WTC11 (cell line): ENCODE data around the gene BCL2L11. TPM values are rescaled to one million over a fixed set of nuclear protein-coding genes. Genes with fewer than 3 reads are reported as not detected.

ENCODE experiments used
- ATAC-seq: fragments of 200-7000 bp; cut with Tn5 transposase; 2 replicates; pipeline ENCODE4 v1.10.0; 2021; ENCODE audit warnings: mild to moderate bottlenecking, moderate library complexity
- CTCF ChIA-PET: fragments of 300-600 bp; sonication (Branson Sonifier 250); formaldehyde crosslinking; loops from one replicate; lab custom pipeline; 2021; ENCODE audit warnings: antibody characterized with exemption; lab: Charles Lee
- POLR2A ChIA-PET: fragments of 350-600 bp; sonication (Branson Sonifier 250); formaldehyde crosslinking; loops from one replicate; lab custom pipeline; 2021; ENCODE audit warnings: antibody characterized with exemption; lab: Charles Lee
- DNase-seq: peaks from one replicate; pipeline ENCODE4 v3.0.0; 2021; ENCODE audit warnings: low spot score
- H3K27ac Mint-ChIP-seq: 2 replicates; pipeline ENCODE4 v1.8.0; 2021; ENCODE audit warnings: mixed read lengths
- H3K27me3 Mint-ChIP-seq: 2 replicates; pipeline ENCODE4 v1.8.0; 2021; ENCODE audit warnings: low read depth, mild to moderate bottlenecking, moderate library complexity, mixed read lengths
- H3K36me3 Mint-ChIP-seq: 2 replicates; pipeline ENCODE4 v1.8.0; 2021; ENCODE audit warnings: mixed read lengths
- H3K4me1 Mint-ChIP-seq: 2 replicates; pipeline ENCODE4 v1.8.0; 2022; ENCODE audit warnings: mixed read lengths
- H3K4me3 Mint-ChIP-seq: 2 replicates; pipeline ENCODE4 v1.8.0; 2021; ENCODE audit warnings: mild to moderate bottlenecking, moderate library complexity, mixed read lengths
- H3K9me3 Mint-ChIP-seq: 2 replicates; pipeline ENCODE4 v1.8.0; 2021; ENCODE audit warnings: mixed read lengths
- ATF2 ChIP-seq: sonication (generic); formaldehyde crosslinking; IDR thresholded peaks from 2 replicates; pipeline ENCODE4 v1.8.1; 2022; ENCODE audit warnings: low read depth, missing genetic modification reagents, borderline replicate concordance
- CREM ChIP-seq: sonication (generic); formaldehyde crosslinking; IDR thresholded peaks from 2 replicates; pipeline ENCODE4 v1.8.1; 2022; ENCODE audit warnings: mild to moderate bottlenecking, missing genetic modification reagents, moderate library complexity
- FOXP1 ChIP-seq: sonication (generic); formaldehyde crosslinking; IDR thresholded peaks from 2 replicates; pipeline ENCODE4 v1.8.0; 2022; ENCODE audit warnings: missing genetic modification reagents, mild to moderate bottlenecking, moderate library complexity, borderline replicate concordance
- FOXP4 ChIP-seq: sonication (generic); formaldehyde crosslinking; IDR thresholded peaks from 2 replicates; pipeline ENCODE4 v1.8.0; 2022; ENCODE audit warnings: mild to moderate bottlenecking, missing genetic modification reagents
- GRHL2 ChIP-seq: fragments of 250-450 bp; sonication (Bioruptor Pico); IDR thresholded peaks from 2 replicates; pipeline ENCODE4 v1.8.0; 2022; ENCODE audit warnings: mild to moderate bottlenecking, moderate library complexity; ENCODE audit not compliant: insufficient replicate concordance, severe bottlenecking
- NFYB ChIP-seq: sonication (generic); formaldehyde crosslinking; conservative IDR thresholded peaks from 2 replicates; pipeline ENCODE4 v1.8.0; 2022; ENCODE audit warnings: low read depth, missing genetic modification reagents
- NR2C2 ChIP-seq: sonication (generic); formaldehyde crosslinking; IDR thresholded peaks from 2 replicates; pipeline ENCODE4 v1.8.0; 2022; ENCODE audit warnings: mild to moderate bottlenecking, missing genetic modification reagents
- NR3C1 ChIP-seq: sonication (generic); formaldehyde crosslinking; conservative IDR thresholded peaks from 2 replicates; pipeline ENCODE4 v1.8.1; 2023; ENCODE audit warnings: low read depth, mild to moderate bottlenecking, missing genetic modification reagents
- RORB ChIP-seq: fragments of 250-450 bp; sonication (Bioruptor Pico); IDR thresholded peaks from 2 replicates; pipeline ENCODE4 v1.9.0; 2021; ENCODE audit warnings: mild to moderate bottlenecking
- SOX15 ChIP-seq: fragments of 250-450 bp; sonication (Bioruptor Pico); IDR thresholded peaks from 2 replicates; pipeline ENCODE4 v1.9.0; 2021; ENCODE audit warnings: mild to moderate bottlenecking
- TP53 ChIP-seq: sonication (generic); formaldehyde crosslinking; IDR thresholded peaks from 2 replicates; pipeline ENCODE4 v1.8.1; 2023; ENCODE audit warnings: mild to moderate bottlenecking, missing genetic modification reagents
- ZMAT4 ChIP-seq: fragments of 250-450 bp; sonication (Bioruptor Pico); IDR thresholded peaks from 2 replicates; pipeline ENCODE4 v1.9.0; 2021; ENCODE audit warnings: mild to moderate bottlenecking
- ZNF121 ChIP-seq: sonication (generic); formaldehyde crosslinking; IDR thresholded peaks from 2 replicates; pipeline ENCODE4 v1.8.0; 2023; ENCODE audit warnings: missing genetic modification reagents
- ZNF423 ChIP-seq: fragments of 250-450 bp; sonication (Bioruptor Pico); IDR thresholded peaks from 2 replicates; pipeline ENCODE4 v2.1.2; 2022; ENCODE audit warnings: mild to moderate bottlenecking, moderate library complexity
- ZNF512 ChIP-seq: sonication (generic); formaldehyde crosslinking; IDR thresholded peaks from 2 replicates; pipeline ENCODE4 v1.8.1; 2022; ENCODE audit warnings: missing genetic modification reagents, borderline replicate concordance
- total RNA-seq: library from RNA; stranded (reverse); gene quantifications from 3 replicates; pipeline ENCODE4 v1.2.3, GENCODE V29; 2021
- TF ChIP-seq, protein P1 (sequence below): sonication (generic); formaldehyde crosslinking; IDR thresholded peaks from 2 replicates; pipeline ENCODE4 v1.8.1; 2022; ENCODE audit warnings: mild to moderate bottlenecking, moderate library complexity, missing genetic modification reagents
- TF ChIP-seq, protein P2 (sequence below): fragments of 250-450 bp; sonication (Bioruptor Pico); IDR thresholded peaks from 2 replicates; pipeline ENCODE4 v1.8.0; 2021; ENCODE audit warnings: mild to moderate bottlenecking
- TF ChIP-seq, protein P3 (sequence below): sonication (generic); formaldehyde crosslinking; IDR thresholded peaks from 2 replicates; pipeline ENCODE4 v1.8.1; 2023; ENCODE audit warnings: mild to moderate bottlenecking, missing genetic modification reagents
- TF ChIP-seq, protein P4 (sequence below): sonication (generic); formaldehyde crosslinking; conservative IDR thresholded peaks from 2 replicates; pipeline ENCODE4 v1.8.1; 2022; ENCODE audit warnings: mild to moderate bottlenecking, missing genetic modification reagents
- TF ChIP-seq, protein P5 (sequence below): sonication (generic); formaldehyde crosslinking; IDR thresholded peaks from 2 replicates; pipeline ENCODE4 v1.8.1; 2023; ENCODE audit warnings: mild to moderate bottlenecking, moderate library complexity, missing genetic modification reagents

BCL2L11 gene
- total RNA-seq, 1 experiment from 2014 or later = 19.3 TPM

GRCh38 chr2:111159641-111160040, 38.9 kb downstream of the BCL2L11 start:
- CTCF ChIA-PET = no interaction called here
- no peak overlapping the region for H3K4me3 Mint-ChIP-seq
- H3K27me3 Mint-ChIP-seq = no peaks in the 10 kb centered on the region
- POLR2A ChIA-PET = no interaction called here
- no peaks in the 10 kb centered on the region for H3K9me3 Mint-ChIP-seq
- TF ChIP-seq ZNF423 (CRISPR knock-in tag) (no peak), RORB (CRISPR knock-in tag) (no peak), FOXP4 (no peak)
- TF ChIP-seq, all 79 proteins: peak for 0
- ATAC-seq = no peak
- no peak for DNase-seq
- Mint-ChIP-seq H3K27ac (no peak overlapping the region), H3K4me1 (peaks cover 39% of the 10 kb centered on the region), H3K36me3 (peaks cover 25% of the 10 kb centered on the region; the same call in 1 of the 2 replicates)

DNA sequence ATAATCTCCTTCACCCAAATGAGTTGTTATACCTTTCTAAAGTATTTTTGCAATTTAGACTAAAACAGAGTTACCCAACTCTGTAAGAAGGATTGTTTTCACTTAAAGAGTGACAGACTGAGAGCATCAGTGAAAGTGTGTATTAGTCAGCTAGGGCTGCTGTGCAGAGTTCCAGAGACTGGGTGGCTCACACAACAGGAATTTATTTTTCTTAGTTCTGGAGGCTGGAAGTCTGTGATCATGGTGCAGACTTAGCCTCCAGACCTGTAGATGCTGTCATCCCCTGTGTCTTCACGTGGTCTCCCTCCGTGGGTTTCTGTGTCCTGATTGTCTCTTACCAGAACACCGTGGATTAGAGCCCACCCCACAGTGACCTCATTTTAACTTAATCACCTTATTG, 40.0 kb downstream of the BCL2L11 start:
- H3K4me3 Mint-ChIP-seq = no peak overlapping the region
- ChIA-PET CTCF (no interaction called here), POLR2A (no interaction called here)
- H3K27ac Mint-ChIP-seq = no peak overlapping the region
- peaks cover 26% of the 10 kb centered on the region for H3K36me3 Mint-ChIP-seq
- no peak for ATAC-seq
- no peaks in the 10 kb centered on the region for H3K27me3 Mint-ChIP-seq
- no peak for DNase-seq
- peaks cover 44% of the 10 kb centered on the region for H3K4me1 Mint-ChIP-seq
- TF ChIP-seq NFYB (CRISPR knock-in tag) (no peak), ATF2 (CRISPR knock-in tag) (no peak), ZNF121 (CRISPR knock-in tag) (no peak), TP53 (CRISPR knock-in tag) (no peak), ZMAT4 (no peak), NR2C2 (CRISPR knock-in tag) (no peak), NR3C1 (CRISPR knock-in tag) (no peak), GRHL2 (CRISPR knock-in tag) (no peak), SOX15 (CRISPR knock-in tag) (no peak)
- TF ChIP-seq, protein P1, sequence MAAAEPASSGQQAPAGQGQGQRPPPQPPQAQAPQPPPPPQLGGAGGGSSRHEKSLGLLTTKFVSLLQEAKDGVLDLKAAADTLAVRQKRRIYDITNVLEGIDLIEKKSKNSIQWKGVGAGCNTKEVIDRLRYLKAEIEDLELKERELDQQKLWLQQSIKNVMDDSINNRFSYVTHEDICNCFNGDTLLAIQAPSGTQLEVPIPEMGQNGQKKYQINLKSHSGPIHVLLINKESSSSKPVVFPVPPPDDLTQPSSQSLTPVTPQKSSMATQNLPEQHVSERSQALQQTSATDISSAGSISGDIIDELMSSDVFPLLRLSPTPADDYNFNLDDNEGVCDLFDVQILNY (CRISPR knock-in tag) = no peak
- TF ChIP-seq, protein P2, sequence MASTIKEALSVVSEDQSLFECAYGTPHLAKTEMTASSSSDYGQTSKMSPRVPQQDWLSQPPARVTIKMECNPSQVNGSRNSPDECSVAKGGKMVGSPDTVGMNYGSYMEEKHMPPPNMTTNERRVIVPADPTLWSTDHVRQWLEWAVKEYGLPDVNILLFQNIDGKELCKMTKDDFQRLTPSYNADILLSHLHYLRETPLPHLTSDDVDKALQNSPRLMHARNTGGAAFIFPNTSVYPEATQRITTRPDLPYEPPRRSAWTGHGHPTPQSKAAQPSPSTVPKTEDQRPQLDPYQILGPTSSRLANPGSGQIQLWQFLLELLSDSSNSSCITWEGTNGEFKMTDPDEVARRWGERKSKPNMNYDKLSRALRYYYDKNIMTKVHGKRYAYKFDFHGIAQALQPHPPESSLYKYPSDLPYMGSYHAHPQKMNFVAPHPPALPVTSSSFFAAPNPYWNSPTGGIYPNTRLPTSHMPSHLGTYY (CRISPR knock-in tag) = no peak
- TF ChIP-seq, protein P3, sequence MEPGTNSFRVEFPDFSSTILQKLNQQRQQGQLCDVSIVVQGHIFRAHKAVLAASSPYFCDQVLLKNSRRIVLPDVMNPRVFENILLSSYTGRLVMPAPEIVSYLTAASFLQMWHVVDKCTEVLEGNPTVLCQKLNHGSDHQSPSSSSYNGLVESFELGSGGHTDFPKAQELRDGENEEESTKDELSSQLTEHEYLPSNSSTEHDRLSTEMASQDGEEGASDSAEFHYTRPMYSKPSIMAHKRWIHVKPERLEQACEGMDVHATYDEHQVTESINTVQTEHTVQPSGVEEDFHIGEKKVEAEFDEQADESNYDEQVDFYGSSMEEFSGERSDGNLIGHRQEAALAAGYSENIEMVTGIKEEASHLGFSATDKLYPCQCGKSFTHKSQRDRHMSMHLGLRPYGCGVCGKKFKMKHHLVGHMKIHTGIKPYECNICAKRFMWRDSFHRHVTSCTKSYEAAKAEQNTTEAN = no peak
- no peaks in the 10 kb centered on the region for H3K9me3 Mint-ChIP-seq

DNA sequence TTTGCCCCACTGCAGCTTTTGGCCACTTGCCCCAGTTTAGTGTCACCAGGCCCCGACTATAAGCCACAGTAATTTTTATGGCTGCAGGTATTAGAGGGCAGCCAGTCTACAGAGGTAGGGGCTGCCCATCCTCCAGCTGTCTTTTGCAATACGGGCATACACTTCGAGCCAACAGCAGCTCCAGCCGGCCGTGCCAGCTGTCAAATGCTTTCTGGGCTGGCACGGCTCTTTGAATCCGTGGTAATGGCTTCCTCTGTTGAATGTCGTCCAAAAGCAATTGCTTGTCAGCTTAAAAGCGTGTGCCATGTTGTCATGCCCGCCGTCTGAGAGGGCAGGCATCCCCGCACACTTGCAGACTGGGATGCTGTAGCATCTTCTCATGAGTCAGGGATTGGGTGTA, 41.3 kb downstream of the BCL2L11 start:
- Mint-ChIP-seq H3K9me3 (no peaks in the 10 kb centered on the region), H3K4me3 (no peak overlapping the region), H3K27ac (no peak overlapping the region; the same call in 1 of the 2 replicates), H3K36me3 (peaks cover 24% of the 10 kb centered on the region), H3K4me1 (peaks cover 41% of the 10 kb centered on the region), H3K27me3 (no peaks in the 10 kb centered on the region)
- CTCF ChIA-PET = no interaction called here
- POLR2A ChIA-PET = no interaction called here
- ATAC-seq (no peak), DNase-seq (no peak)
- TF ChIP-seq, protein P2 (CRISPR knock-in tag) = no peak
- TF ChIP-seq CREM (no peak), FOXP1 (CRISPR knock-in tag) (no peak), NFYB (CRISPR knock-in tag) (no peak), ZNF512 (CRISPR knock-in tag) (no peak)
- TF ChIP-seq, protein P4, sequence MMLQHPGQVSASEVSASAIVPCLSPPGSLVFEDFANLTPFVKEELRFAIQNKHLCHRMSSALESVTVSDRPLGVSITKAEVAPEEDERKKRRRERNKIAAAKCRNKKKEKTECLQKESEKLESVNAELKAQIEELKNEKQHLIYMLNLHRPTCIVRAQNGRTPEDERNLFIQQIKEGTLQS = no peak
- TF ChIP-seq, protein P5, sequence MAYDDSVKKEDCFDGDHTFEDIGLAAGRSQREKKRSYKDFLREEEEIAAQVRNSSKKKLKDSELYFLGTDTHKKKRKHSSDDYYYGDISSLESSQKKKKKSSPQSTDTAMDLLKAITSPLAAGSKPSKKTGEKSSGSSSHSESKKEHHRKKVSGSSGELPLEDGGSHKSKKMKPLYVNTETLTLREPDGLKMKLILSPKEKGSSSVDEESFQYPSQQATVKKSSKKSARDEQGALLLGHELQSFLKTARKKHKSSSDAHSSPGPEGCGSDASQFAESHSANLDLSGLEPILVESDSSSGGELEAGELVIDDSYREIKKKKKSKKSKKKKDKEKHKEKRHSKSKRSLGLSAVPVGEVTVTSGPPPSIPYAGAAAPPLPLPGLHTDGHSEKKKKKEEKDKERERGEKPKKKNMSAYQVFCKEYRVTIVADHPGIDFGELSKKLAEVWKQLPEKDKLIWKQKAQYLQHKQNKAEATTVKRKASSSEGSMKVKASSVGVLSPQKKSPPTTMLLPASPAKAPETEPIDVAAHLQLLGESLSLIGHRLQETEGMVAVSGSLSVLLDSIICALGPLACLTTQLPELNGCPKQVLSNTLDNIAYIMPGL (CRISPR knock-in tag) = no peak
